Measurements from ENCODE around the gene TBC1D5. TPM values are rescaled to one million over a fixed set of nuclear protein-coding genes. Genes with fewer than 3 reads are reported as not detected.

Gene TBC1D5
- total and polyA plus RNA-seq, 4 donors: 11.8 to 75.5 (median 34.5) TPM

DNA sequence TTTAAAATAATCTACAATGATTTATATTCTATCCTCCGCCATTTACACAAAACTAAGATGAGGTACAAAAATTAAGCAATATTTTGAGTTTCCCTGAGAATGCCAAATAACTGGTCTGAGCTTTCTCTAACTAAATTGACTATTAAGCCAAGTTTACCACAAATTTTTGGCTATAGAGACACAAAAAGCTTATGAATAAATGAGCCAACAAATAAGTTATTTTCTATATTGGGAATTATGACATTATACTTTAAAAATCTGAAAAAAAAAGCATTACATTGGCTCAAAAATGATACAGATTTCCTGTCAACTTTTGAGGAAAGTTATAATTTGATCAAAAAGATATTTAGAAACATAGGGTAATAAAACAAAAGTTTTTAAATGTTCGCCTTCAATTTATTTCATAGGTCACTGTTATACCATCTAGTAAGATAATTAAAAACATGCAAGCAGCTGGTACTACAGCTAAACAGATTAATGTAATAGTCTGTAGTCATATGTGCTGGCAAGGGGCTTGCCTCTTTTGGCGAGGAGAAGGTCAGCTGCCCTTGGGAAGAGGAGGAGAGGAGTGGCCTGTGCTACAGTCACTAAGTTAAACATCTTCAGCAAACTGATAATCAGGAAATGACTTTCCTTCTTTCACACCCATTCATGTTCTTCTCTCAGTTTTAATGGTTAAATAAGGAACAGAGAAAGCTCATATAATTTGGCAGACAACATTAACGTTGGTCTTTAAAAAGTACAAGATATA is 318.5 kb downstream of the TBC1D5 start:
- no peak overlapping the region for H3K4me3 ChIP-seq (ENCODE audit: low read length in 2 of 2)
- H3K36me3 ChIP-seq (ENCODE audit: control insufficient read depth in 1 of 2, insufficient read depth in 2 of 2, low read length in 1 of 2): no peaks in the 10 kb centered on the region
- ATAC-seq (ENCODE audit: low FRiP score) (no peak), DNase-seq (no peak)
- no peaks in the 10 kb centered on the region for H3K9me3 ChIP-seq (ENCODE audit: control insufficient read depth, low read length)
- H3K27me3 ChIP-seq (ENCODE audit: control insufficient read depth in 1 of 2, insufficient read depth in 2 of 2, low read length in 1 of 2): no peaks in the 10 kb centered on the region
- WGBS, 2 donors: 48 to 55% methylated on average over 4 of the region's 4 CpGs
- no peaks in the 10 kb centered on the region for H3K4me1 ChIP-seq (ENCODE audit: control insufficient read depth in 1 of 2, insufficient read depth in 2 of 2, low read length in 2 of 2)
- intact Hi-C loops (cut with DNase I): no loop called here
- no peak overlapping the region for H3K27ac ChIP-seq (ENCODE audit: low read depth in 1 of 2, low read length in 2 of 2)

DNA sequence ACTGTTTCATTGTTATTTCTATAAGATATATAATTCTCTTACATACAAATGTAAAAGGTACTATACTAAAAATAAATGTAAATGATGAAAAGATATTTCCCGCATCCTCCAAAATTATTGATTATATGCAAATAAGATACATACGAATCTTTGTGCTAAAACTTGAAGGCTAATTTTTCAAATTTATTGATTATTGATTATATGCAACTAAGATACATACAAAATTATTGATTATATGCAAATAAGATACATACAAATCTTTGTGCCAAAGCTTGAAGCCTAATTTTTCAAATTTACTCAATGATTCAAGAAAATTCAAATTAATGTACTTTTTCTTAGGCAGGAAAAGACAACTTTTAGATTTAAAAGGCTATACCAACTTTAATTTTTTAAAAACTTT is 319.8 kb downstream of the TBC1D5 start:
- no peak overlapping the region for H3K27ac ChIP-seq (ENCODE audit: low read depth in 1 of 2, low read length in 2 of 2)
- no peaks in the 10 kb centered on the region for H3K9me3 ChIP-seq (ENCODE audit: control insufficient read depth, low read length)
- ATAC-seq (ENCODE audit: low FRiP score) (no peak), DNase-seq (no peak)
- no peak overlapping the region for H3K4me3 ChIP-seq (ENCODE audit: low read length in 2 of 2)
- 99 to 100% methylated on average over 2 of the region's 2 CpGs for WGBS, 2 donors
- H3K27me3 ChIP-seq (ENCODE audit: control insufficient read depth in 1 of 2, insufficient read depth in 2 of 2, low read length in 1 of 2): no peaks in the 10 kb centered on the region
- H3K4me1 ChIP-seq (ENCODE audit: control insufficient read depth in 1 of 2, insufficient read depth in 2 of 2, low read length in 2 of 2): no peaks in the 10 kb centered on the region
- H3K36me3 ChIP-seq (ENCODE audit: control insufficient read depth in 1 of 2, insufficient read depth in 2 of 2, low read length in 1 of 2): no peaks in the 10 kb centered on the region
- intact Hi-C loops (cut with DNase I): no loop called here

GRCh38 chr3:17420668-17421067 is 321.8 kb downstream of the TBC1D5 start:
- no peak overlapping the region for H3K27ac ChIP-seq (ENCODE audit: low read depth in 1 of 2, low read length in 2 of 2)
- ATAC-seq (ENCODE audit: low FRiP score): no peak
- WGBS, 2 donors: 92 to 95% methylated on average over 1 of the region's 1 CpG
- H3K36me3 ChIP-seq (ENCODE audit: control insufficient read depth in 1 of 2, insufficient read depth in 2 of 2, low read length in 1 of 2): no peaks in the 10 kb centered on the region
- DNase-seq: no peak
- no peaks in the 10 kb centered on the region for H3K27me3 ChIP-seq (ENCODE audit: control insufficient read depth in 1 of 2, insufficient read depth in 2 of 2, low read length in 1 of 2)
- H3K4me1 ChIP-seq (ENCODE audit: control insufficient read depth in 1 of 2, insufficient read depth in 2 of 2, low read length in 2 of 2): no peaks in the 10 kb centered on the region
- intact Hi-C loops (cut with DNase I): no loop called here
- no peaks in the 10 kb centered on the region for H3K9me3 ChIP-seq (ENCODE audit: control insufficient read depth, low read length)
- no peak overlapping the region for H3K4me3 ChIP-seq (ENCODE audit: low read length in 2 of 2)

DNA sequence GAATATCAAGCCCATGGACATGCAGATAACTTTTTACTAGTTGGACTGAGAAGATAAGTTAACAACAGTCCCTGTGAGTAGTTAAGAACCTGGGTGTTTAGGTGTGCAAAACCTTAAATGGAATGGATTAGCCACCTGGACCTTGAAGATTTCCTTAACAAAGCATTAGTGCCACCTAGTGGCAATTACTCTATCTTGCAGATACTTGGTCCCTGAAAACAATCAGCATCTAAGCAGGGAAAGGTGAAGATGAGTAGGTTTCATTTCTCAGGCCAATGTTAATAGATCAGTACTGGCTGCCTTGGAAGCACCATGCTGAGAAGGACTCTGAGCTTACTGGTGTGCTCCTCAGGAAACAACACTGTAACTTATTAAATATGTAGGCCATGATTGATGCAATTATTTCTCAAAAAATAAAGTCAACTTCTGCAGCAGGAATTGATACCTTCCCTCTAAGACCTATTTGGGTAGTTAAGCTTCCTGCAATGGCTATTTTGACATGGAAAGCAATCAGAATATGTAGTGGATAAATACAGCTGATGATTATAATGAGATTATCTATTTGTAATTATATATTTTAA is 329.4 kb downstream of the TBC1D5 start:
- no peak for ATAC-seq (ENCODE audit: low FRiP score)

DNA sequence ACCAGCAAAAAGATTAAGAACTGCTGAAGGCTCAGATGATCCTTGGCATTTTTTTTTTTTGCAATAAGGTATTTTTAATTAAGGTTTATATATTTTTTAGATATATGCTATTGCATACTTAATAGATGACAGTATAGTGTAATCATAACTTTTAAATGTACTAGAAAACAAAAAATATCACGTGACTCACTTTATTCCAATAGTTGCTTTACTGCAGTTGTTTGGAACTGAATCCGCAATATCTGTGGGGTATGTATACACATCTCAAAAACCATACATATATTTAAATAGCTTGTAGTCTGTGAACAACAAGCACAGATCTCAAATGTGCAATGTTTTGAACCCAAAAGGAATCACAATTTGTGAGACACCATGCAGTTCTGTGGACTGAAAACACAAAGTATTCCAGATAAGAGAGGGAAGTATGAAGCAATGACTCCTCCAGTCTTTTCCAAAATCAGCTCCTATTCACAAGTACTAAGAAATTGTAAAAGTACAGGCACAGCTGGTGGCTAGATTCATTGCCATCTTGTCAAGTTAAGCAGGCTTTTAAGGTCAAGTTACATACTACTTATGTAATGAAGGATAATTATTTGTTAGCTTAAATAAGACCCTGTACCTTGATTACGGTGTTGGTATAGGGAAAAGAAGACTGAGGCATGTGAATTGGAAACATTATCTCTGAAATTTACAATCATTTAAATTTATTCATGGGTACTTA is 331.1 kb downstream of the TBC1D5 start:
- 92 to 95% methylated on average over 3 of the region's 3 CpGs for WGBS, 2 donors
- no peaks in the 10 kb centered on the region for H3K9me3 ChIP-seq (ENCODE audit: control insufficient read depth, low read length)
- DNase-seq: no peak
- no peak overlapping the region for H3K4me3 ChIP-seq (ENCODE audit: low read length in 2 of 2)
- intact Hi-C loops (cut with DNase I): loop anchor here (5.0 to 10.0 kb wide), 2 partner anchors 149 to 807 kb away; partner anchors contain the start of gene DAZL (in 1 of the 2)
- no peak for ATAC-seq (ENCODE audit: low FRiP score)
- no peaks in the 10 kb centered on the region for H3K36me3 ChIP-seq (ENCODE audit: control insufficient read depth in 1 of 2, insufficient read depth in 2 of 2, low read length in 1 of 2)
- H3K4me1 ChIP-seq (ENCODE audit: control insufficient read depth in 1 of 2, insufficient read depth in 2 of 2, low read length in 2 of 2): no peaks in the 10 kb centered on the region
- no peaks in the 10 kb centered on the region for H3K27me3 ChIP-seq (ENCODE audit: control insufficient read depth in 1 of 2, insufficient read depth in 2 of 2, low read length in 1 of 2)
- H3K27ac ChIP-seq (ENCODE audit: low read depth in 1 of 2, low read length in 2 of 2): no peak overlapping the region

More for the DNA sequence above, 329.4 kb downstream of the TBC1D5 start:
- Histone ChIP-seq H3K9me3 (ENCODE audit: control insufficient read depth, low read length) (no peaks in the 10 kb centered on the region), H3K27me3 (ENCODE audit: control insufficient read depth in 1 of 2, insufficient read depth in 2 of 2, low read length in 1 of 2) (no peaks in the 10 kb centered on the region), H3K4me3 (ENCODE audit: low read length in 2 of 2) (no peak overlapping the region), H3K4me1 (ENCODE audit: control insufficient read depth in 1 of 2, insufficient read depth in 2 of 2, low read length in 2 of 2) (no peaks in the 10 kb centered on the region), H3K27ac (ENCODE audit: low read depth in 1 of 2, low read length in 2 of 2) (no peak overlapping the region), H3K36me3 (ENCODE audit: control insufficient read depth in 1 of 2, insufficient read depth in 2 of 2, low read length in 1 of 2) (no peaks in the 10 kb centered on the region)
- intact Hi-C loops (cut with DNase I): loop anchor here (2.0 to 10.0 kb wide), 3 partner anchors 151 to 808 kb away; partner anchors contain the start of gene DAZL (in 1 of the 2)
- no peak for DNase-seq

- no peak for DNase-seq
- ATAC-seq (ENCODE audit: low FRiP score): no peak
- Histone ChIP-seq H3K36me3 (ENCODE audit: control insufficient read depth in 1 of 2, insufficient read depth in 2 of 2, low read length in 1 of 2) (no peaks in the 10 kb centered on the region), H3K9me3 (ENCODE audit: control insufficient read depth, low read length) (no peaks in the 10 kb centered on the region), H3K27me3 (ENCODE audit: control insufficient read depth in 1 of 2, insufficient read depth in 2 of 2, low read length in 1 of 2) (no peaks in the 10 kb centered on the region), H3K4me1 (ENCODE audit: control insufficient read depth in 1 of 2, insufficient read depth in 2 of 2, low read length in 2 of 2) (no peaks in the 10 kb centered on the region), H3K4me3 (ENCODE audit: low read length in 2 of 2) (no peak overlapping the region), H3K27ac (ENCODE audit: low read depth in 1 of 2, low read length in 2 of 2) (no peak overlapping the region)
- WGBS, 2 donors: 58 to 62% methylated on average over 2 of the region's 2 CpGs
- intact Hi-C loops (cut with DNase I): no loop called here
Measured at GRCh38 chr3:17407576-17407975, 334.9 kb downstream of the TBC1D5 start.

DNA sequence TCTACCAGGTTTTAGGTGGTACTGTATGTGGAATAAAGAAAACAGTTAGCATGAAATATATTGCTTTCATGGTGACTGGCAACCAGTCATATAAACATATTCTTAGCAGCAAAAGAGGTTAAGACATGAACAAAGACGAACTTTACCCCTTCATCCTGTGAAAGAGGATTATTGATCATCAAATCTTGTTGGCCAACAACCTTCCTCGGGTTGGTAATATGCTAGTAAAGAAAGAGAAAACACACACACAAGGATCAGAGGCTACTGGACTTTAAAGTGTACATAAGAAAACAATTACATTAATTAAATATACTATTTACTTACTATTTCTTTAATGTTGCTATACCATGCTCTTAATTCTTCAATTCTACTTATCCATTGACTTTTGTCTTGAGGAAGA is 337.9 kb downstream of the TBC1D5 start:
- intact Hi-C loops (cut with DNase I): no loop called here

GRCh38 chr3:17402442-17402841 is 340.0 kb downstream of the TBC1D5 start:
- Histone ChIP-seq H3K36me3 (ENCODE audit: control insufficient read depth in 1 of 2, insufficient read depth in 2 of 2, low read length in 1 of 2) (peaks cover 0 to 2% of the 10 kb centered on the region in 2 donors), H3K4me1 (ENCODE audit: control insufficient read depth in 1 of 2, insufficient read depth in 2 of 2, low read length in 2 of 2) (peaks cover 2 to 3% of the 10 kb centered on the region in 2 donors), H3K4me3 (ENCODE audit: low read length in 2 of 2) (no peak overlapping the region), H3K27me3 (ENCODE audit: control insufficient read depth in 1 of 2, insufficient read depth in 2 of 2, low read length in 1 of 2) (no peaks in the 10 kb centered on the region), H3K9me3 (ENCODE audit: control insufficient read depth, low read length) (no peaks in the 10 kb centered on the region), H3K27ac (ENCODE audit: low read depth in 1 of 2, low read length in 2 of 2) (no peak overlapping the region)
- ATAC-seq (ENCODE audit: low FRiP score): no peak
- 92% methylated on average over 3 of the region's 3 CpGs for WGBS, 2 donors
- DNase-seq: no peak
- intact Hi-C loops (cut with DNase I): no loop called here

More for the DNA sequence above, 337.9 kb downstream of the TBC1D5 start:
- DNase-seq (no peak), ATAC-seq (ENCODE audit: low FRiP score) (no peak)
- Histone ChIP-seq H3K36me3 (ENCODE audit: control insufficient read depth in 1 of 2, insufficient read depth in 2 of 2, low read length in 1 of 2) (peaks cover 0 to 2% of the 10 kb centered on the region in 2 donors), H3K27ac (ENCODE audit: low read depth in 1 of 2, low read length in 2 of 2) (no peak overlapping the region), H3K4me1 (ENCODE audit: control insufficient read depth in 1 of 2, insufficient read depth in 2 of 2, low read length in 2 of 2) (no peaks in the 10 kb centered on the region), H3K4me3 (ENCODE audit: low read length in 2 of 2) (no peak overlapping the region), H3K27me3 (ENCODE audit: control insufficient read depth in 1 of 2, insufficient read depth in 2 of 2, low read length in 1 of 2) (no peaks in the 10 kb centered on the region), H3K9me3 (ENCODE audit: control insufficient read depth, low read length) (no peaks in the 10 kb centered on the region)
- 85 to 90% methylated on average over 2 of the region's 2 CpGs for WGBS, 2 donors

Measured in aorta (tissue), 5 donors.